Measurements from ENCODE around the gene SLC4A9. TPM values are rescaled to one million over a fixed set of nuclear protein-coding genes. Genes with fewer than 3 reads are reported as not detected.

SLC4A9 gene
- total and polyA plus RNA-seq, 8 donors: 0.30 TPM; not detected in 7

DNA sequence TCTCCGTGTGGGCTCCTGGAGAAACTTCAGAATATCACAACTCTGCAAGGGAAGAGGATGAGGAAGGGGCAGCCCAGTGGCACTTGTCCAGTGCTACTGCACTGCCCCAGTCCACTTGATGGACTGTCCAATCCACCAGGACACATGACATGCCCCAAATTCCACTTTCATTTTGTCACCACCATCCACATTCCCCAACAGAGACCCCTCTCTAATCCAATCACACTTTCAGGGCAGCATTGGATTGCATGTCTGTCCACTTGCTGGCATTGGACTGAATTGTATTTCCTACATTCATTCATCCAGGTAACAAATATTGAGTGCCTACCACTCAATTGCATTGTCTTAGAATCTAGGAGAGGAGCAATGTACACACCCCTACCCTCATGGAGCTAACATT is 28.4 kb upstream of the SLC4A9 start:
- Histone ChIP-seq H3K4me3 (no peak overlapping the region), H3K36me3 (peaks cover 17 to 39% (median 37%) of the 10 kb centered on the region in 4 donors), H3K27ac (peak overlapping the region in 3 of 5 donors; percentile 68 to 73 (median 71)), H3K27me3 (no peaks in the 10 kb centered on the region), H3K9me3 (no peaks in the 10 kb centered on the region), H3K4me1 (peaks cover 33 to 77% (median 56%) of the 10 kb centered on the region in 4 donors)
- no peak for DNase-seq
- intact Hi-C loops (cut with DNase I; ENCODE audit: low total_unique reads): no loop called here
- 72 to 93% (median 87%) methylated on average over 1 of the region's 1 CpG for WGBS, 5 donors
- TF ChIP-seq, protein P1, sequence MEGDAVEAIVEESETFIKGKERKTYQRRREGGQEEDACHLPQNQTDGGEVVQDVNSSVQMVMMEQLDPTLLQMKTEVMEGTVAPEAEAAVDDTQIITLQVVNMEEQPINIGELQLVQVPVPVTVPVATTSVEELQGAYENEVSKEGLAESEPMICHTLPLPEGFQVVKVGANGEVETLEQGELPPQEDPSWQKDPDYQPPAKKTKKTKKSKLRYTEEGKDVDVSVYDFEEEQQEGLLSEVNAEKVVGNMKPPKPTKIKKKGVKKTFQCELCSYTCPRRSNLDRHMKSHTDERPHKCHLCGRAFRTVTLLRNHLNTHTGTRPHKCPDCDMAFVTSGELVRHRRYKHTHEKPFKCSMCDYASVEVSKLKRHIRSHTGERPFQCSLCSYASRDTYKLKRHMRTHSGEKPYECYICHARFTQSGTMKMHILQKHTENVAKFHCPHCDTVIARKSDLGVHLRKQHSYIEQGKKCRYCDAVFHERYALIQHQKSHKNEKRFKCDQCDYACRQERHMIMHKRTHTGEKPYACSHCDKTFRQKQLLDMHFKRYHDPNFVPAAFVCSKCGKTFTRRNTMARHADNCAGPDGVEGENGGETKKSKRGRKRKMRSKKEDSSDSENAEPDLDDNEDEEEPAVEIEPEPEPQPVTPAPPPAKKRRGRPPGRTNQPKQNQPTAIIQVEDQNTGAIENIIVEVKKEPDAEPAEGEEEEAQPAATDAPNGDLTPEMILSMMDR (IDR thresholded peaks at IDR 0.05): no peak
- TF ChIP-seq POLR2A (IDR thresholded peaks at IDR 0.05) (no peak), EP300 (IDR thresholded peaks at IDR 0.05) (no peak), POLR2AphosphoS5 (IDR thresholded peaks at IDR 0.05) (no peak)

DNA sequence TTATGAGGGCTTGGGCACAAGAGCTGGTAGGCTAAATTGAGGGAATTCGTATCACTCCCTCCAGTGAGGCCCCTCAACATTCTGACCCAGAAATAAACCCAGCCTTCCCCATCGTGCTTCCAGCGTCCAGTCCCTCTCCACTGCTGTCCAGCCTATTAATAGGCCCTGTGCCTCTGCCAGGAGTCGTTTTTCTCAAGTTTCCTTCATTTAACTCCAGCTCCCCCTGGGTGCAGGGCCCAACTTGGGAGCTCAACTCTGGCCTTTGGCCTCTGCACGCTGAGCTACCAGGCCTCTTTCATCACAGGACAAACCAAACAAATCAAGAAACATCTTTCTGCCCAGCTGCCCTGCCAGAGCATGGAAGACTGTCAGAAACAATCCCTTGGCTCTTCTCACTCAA is 23.6 kb upstream of the SLC4A9 start:
- intact Hi-C loops (cut with DNase I; ENCODE audit: low total_unique reads): loop anchor here (5.0 kb wide), 1 partner anchor 84 kb away; no protein-coding TSS in a partner anchor
- peak in 1 of 2 donors; percentile 78 for DNase-seq

DNA sequence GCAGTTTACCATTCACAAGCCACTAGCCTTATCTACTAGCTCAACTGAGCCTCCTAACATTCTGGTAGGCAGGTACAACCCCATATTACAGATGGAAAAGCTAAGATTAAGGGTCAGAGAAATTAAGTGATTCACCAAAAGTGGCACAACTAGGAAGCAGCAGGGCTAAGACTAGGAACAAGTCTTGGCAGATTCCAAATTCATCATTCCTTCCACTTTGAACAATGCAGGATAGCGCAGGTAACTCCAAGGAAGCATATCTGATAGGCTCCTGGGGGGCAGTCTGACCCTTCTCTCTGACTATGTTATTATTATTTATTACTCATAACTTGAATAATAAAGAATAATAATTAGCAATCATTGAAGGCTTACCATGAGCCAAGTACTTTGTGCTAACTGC is 22.1 kb upstream of the SLC4A9 start:
- Histone ChIP-seq H3K4me1 (peaks cover 62 to 96% (median 82%) of the 10 kb centered on the region in 4 donors), H3K9me3 (no peaks in the 10 kb centered on the region), H3K4me3 (peak overlapping the region in 1 of 4 donors; percentile 0), H3K27me3 (no peaks in the 10 kb centered on the region), H3K27ac (peak overlapping the region in 4 of 5 donors; percentile 38 to 90 (median 50)), H3K36me3 (peaks cover 25 to 95% (median 78%) of the 10 kb centered on the region in 4 donors)
- TF ChIP-seq POLR2AphosphoS5 (IDR thresholded peaks at IDR 0.05) (no peak), POLR2A (IDR thresholded peaks at IDR 0.05) (no peak), EP300 (IDR thresholded peaks at IDR 0.05) (no peak)
- TF ChIP-seq, protein P1 (IDR thresholded peaks at IDR 0.05): no peak
- DNase-seq: no peak
- WGBS, 5 donors: 88 to 95% (median 94%) methylated on average over 1 of the region's 1 CpG
- intact Hi-C loops (cut with DNase I; ENCODE audit: low total_unique reads): loop anchor here (5.0 kb wide), 1 partner anchor 86 kb away; no protein-coding TSS in a partner anchor

More for the DNA sequence above, 23.6 kb upstream of the SLC4A9 start:
- Histone ChIP-seq H3K27ac (peak overlapping the region in 4 of 5 donors; percentile 33 to 90 (median 48)), H3K36me3 (peaks cover 19 to 82% (median 69%) of the 10 kb centered on the region in 4 donors), H3K4me1 (peaks cover 58 to 95% (median 75%) of the 10 kb centered on the region in 4 donors), H3K4me3 (no peak overlapping the region), H3K27me3 (no peaks in the 10 kb centered on the region), H3K9me3 (no peaks in the 10 kb centered on the region)
- 35 to 53% (median 46%) methylated on average over 5 of the region's 5 CpGs for WGBS, 5 donors
- TF ChIP-seq, protein P1 (IDR thresholded peaks at IDR 0.05): no peak
- TF ChIP-seq POLR2A (IDR thresholded peaks at IDR 0.05): no peak
- no peak for TF ChIP-seq EP300 (IDR thresholded peaks at IDR 0.05)
- no peak for TF ChIP-seq POLR2AphosphoS5 (IDR thresholded peaks at IDR 0.05)

DNA sequence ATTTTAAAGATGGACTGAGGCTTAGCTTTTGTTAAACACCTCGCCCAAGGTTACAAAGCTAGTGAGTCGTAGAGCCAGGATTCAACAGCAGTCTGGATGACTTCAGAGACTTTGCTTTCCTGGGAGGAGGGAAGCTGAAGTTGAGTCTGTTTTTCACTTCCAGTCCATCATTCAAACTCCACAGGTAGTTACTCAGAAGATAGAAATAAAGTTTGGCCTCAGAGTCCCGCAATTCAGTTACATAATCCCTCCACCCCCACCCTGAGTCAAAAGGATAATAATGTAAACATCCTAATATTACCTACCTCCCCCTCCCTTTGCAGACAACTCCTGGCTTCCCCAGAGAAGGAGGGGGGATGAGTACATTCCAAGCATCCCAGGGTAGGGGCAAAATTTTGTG is 21.7 kb upstream of the SLC4A9 start:
- peak overlapping the region in 1 of 4 donors; percentile 0 for H3K4me3 ChIP-seq
- H3K9me3 ChIP-seq: no peaks in the 10 kb centered on the region
- no peaks in the 10 kb centered on the region for H3K27me3 ChIP-seq
- peaks cover 25 to 95% (median 74%) of the 10 kb centered on the region in 4 donors for H3K36me3 ChIP-seq
- intact Hi-C loops (cut with DNase I; ENCODE audit: low total_unique reads): loop anchor here (5.0 kb wide), 1 partner anchor 86 kb away; no protein-coding TSS in a partner anchor
- TF ChIP-seq, protein P1 (IDR thresholded peaks at IDR 0.05): no peak
- TF ChIP-seq POLR2AphosphoS5 (IDR thresholded peaks at IDR 0.05): peak in 1 of 3 donors; percentile 23
- DNase-seq: no peak
- H3K4me1 ChIP-seq: peaks cover 62 to 96% (median 82%) of the 10 kb centered on the region in 4 donors
- H3K27ac ChIP-seq: peak overlapping the region; percentile 29 to 90 (median 59)
- 33 to 61% (median 46%) methylated on average over 3 of the region's 3 CpGs for WGBS, 5 donors
